Measurements from ENCODE around the gene HELQ. TPM values are rescaled to one million over a fixed set of nuclear protein-coding genes. Genes with fewer than 3 reads are reported as not detected.
"Not testable (repeated sequence)": the region's sequence is repeated elsewhere in the genome, so short reads cannot be mapped to it uniquely, and the experiment has no call there.

Gene HELQ
- total RNA-seq, 1 experiment from 2014 or later: 9.7 TPM

DNA sequence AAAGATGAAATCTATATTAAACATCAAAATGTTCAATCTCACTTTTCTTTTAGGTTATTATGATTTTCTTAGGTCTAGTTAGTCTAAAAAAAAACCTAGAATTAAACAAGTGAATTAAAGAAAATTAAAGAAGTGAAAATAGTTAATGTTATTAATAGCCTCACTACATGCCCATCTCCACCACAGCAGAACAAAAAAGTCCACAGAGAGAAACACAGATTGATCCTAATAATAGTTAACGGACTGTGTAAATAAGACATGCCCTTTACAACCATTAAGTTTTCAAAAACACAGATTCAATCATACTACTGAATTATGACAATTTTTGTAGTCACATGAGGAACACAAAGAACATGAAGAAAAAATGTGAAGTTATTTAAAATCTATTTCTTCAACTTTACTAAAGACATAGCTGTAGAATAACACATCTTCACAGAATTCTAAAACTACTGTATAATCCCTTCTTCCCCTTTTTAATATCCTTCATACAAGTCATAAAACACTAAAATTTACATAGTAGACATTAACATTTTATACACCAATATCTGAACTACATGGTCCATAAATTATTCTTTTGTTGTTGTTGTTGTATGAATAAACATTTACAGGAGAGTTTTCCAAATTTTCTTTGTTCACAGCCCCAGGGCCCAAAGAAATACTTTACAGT is 15.3 kb downstream of the HELQ start:
- DNase-seq (ENCODE audit: low spot score): no peak
- in situ Hi-C loops (cut with HindIII; ENCODE audit: low sequenced_read_pairs): no loop called here

DNA sequence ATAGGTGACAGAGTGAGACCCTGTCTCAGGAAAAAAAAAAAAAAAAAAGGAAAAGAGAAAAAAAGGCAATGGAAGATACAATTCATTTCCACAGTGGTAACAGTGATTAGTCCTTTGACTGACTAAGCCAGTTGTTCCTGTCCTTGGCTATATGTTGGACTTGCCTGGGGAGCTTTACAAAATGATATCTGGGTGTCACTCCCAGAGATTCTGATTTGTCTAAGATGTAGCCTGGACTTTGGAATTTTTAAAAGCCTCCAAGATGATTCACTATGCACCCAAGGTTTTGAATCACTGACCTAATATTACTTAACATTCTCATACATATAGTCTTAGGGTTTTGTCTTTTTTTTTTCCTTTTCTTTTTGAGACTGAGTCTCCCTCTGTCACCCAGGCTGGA is 16.9 kb downstream of the HELQ start:
- no peak for DNase-seq (ENCODE audit: low spot score)
- in situ Hi-C loops (cut with HindIII; ENCODE audit: low sequenced_read_pairs): no loop called here

DNA sequence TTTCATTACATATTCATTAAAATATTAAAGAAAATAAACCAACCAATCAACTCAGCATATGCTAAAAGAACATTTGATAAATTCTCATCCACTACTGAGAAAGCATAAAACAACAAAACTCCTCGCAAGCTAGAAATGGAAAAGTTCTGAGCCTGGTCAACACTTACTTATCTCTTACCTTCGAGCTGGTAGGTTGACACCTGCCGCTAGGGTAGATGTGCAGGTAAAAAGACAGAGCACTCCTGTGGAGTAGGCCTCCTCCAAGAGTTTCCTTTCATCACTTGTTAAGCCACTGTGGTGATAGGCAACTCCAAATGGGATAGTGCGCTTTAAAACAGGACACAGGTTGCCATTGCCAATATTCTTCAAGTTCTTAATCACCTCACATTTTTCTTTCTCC is 18.9 kb downstream of the HELQ start:
- DNase-seq (ENCODE audit: low spot score): no peak

GRCh38 chr4:83431200-83431599 is 24.4 kb downstream of the HELQ start:
- no peak for DNase-seq (ENCODE audit: low spot score)
- in situ Hi-C loops (cut with HindIII; ENCODE audit: low sequenced_read_pairs): no loop called here

More for the DNA sequence above, 18.9 kb downstream of the HELQ start:
- in situ Hi-C loops (cut with HindIII; ENCODE audit: low sequenced_read_pairs): no loop called here

- DNase-seq (ENCODE audit: low spot score): no peak
- in situ Hi-C loops (cut with HindIII; ENCODE audit: low sequenced_read_pairs): no loop called here
These were observed 37.4 kb downstream of the HELQ start for GRCh38 chr4:83418211-83418610.

- in situ Hi-C loops (cut with HindIII; ENCODE audit: low sequenced_read_pairs): no loop called here
- DNase-seq (ENCODE audit: low spot score): no peak
These were observed 38.1 kb downstream of the HELQ start for GRCh38 chr4:83417566-83417965.

- in situ Hi-C loops (cut with HindIII; ENCODE audit: low sequenced_read_pairs): no loop called here
- DNase-seq (ENCODE audit: low spot score): no peak
These were observed 41.9 kb downstream of the HELQ start for GRCh38 chr4:83413676-83414075.

DNA sequence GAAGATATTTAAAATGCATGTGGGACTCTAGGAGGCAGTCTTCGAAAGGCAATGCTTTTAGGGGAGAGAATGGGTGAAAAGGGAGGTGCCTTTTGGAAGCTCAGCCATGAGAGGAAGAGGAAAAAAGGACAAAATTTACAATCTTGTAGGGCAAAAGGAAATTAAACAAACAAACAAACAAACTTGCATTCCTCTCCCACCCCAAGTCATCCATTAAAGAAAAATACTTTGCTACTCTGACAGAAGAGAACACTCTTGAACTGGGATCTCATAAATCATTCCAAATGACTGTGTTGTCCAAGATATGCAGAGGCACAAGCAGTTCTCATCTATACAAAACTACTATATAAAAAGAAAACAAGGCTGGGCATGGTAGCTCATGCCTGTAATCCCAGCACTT is 46.7 kb downstream of the HELQ start:
- no peak for DNase-seq (ENCODE audit: low spot score)
- in situ Hi-C loops (cut with HindIII; ENCODE audit: low sequenced_read_pairs): no loop called here

DNA sequence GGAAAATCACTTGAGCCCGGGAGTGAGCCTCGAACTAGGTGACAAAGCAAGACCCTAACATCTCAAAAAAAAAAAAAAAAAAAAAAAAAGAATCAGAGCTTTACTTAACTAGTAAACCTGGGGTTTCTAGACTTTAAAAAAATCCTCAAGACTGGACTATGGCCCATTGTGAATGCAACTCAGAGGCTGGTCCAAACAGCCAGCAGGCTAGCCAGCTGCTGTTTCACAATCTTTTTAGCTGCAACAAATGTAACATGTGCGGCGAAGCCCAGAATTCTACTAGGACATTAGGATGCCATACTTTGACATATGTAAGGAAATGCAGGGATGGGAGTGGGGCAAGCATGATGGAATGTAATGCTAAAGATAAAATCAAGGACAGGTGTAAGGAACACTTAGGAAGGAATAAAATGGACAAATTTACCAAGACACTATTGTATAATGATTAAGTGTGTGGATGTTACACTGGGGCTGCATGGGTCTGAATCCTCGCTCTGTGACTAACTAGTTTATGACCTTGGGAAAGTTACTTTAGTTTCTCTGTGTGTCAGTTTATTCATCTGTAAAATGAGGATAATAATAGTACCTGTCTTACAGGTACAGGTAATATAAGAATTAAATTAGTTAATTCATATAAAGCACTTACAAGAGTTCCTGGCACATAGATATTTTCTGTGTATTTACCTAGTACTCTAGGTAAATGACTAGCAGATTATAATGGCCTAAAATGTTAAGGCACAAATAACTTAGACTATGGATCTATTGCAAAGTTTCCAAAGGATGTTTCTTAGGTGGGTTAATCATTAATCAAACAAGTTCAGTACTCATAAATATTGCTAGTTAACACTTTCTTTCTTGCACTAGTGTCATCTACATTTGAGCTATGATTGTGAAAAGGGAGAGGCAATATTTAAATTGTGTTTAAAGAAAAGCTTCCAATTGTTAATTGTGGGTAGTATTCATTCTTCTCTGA is 49.5 kb downstream of the HELQ start:
- in situ Hi-C loops (cut with HindIII; ENCODE audit: low sequenced_read_pairs): no loop called here
- no peak for DNase-seq (ENCODE audit: low spot score)

GRCh38 chr4:83398158-83398557 is 57.5 kb downstream of the HELQ start:
- in situ Hi-C loops (cut with HindIII; ENCODE audit: low sequenced_read_pairs); DNase-seq (ENCODE audit: low spot score): not testable (repeated sequence)

DNA sequence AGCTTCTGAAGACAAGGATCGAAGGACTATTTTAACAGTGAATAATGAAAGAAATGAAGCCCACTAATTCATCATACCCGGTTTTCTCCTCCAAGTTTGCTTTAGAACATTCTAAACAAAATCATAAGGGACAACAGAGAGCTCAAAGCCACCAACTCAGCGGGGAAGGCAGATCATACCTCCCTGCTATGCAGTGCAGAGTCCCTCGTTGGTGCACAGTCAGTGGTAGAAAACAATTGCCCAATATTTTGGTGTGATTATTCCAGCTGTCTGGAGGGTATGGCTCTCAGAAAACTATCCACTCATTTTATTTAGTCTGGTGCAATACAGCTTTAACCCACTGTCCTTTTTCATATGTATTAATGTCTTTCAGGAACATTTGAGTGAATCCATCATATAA is 61.7 kb downstream of the HELQ start:
- DNase-seq (ENCODE audit: low spot score): no peak
- in situ Hi-C loops (cut with HindIII; ENCODE audit: low sequenced_read_pairs): no loop called here

DNA sequence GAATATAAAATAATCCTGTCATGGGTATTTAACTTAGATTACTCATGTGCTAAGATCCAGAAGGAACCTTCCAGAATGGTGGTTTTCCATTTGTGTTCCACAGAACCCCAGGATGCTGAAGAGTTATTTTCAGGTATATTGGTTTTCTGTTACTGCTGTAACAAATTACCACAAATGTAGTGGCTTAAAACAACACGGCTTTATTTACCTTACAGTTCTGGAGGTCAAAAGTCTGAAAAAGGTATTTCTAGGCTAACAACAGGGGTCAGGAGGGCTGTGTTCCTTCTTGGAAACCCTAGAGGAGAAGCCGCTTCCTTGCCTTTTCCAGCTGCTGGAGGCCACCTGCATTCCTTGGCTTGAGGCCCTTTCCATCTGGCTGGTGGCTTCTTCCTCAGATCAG is 63.1 kb downstream of the HELQ start:
- in situ Hi-C loops (cut with HindIII; ENCODE audit: low sequenced_read_pairs): no loop called here
- no peak for DNase-seq (ENCODE audit: low spot score)

- in situ Hi-C loops (cut with HindIII; ENCODE audit: low sequenced_read_pairs): no loop called here
- no peak for DNase-seq (ENCODE audit: low spot score)
These were observed 64.7 kb downstream of the HELQ start for GRCh38 chr4:83390944-83391343.

- DNase-seq (ENCODE audit: low spot score): no peak
- in situ Hi-C loops (cut with HindIII; ENCODE audit: low sequenced_read_pairs): no loop called here
These were observed 65.7 kb downstream of the HELQ start for GRCh38 chr4:83389756-83390505.

DNA sequence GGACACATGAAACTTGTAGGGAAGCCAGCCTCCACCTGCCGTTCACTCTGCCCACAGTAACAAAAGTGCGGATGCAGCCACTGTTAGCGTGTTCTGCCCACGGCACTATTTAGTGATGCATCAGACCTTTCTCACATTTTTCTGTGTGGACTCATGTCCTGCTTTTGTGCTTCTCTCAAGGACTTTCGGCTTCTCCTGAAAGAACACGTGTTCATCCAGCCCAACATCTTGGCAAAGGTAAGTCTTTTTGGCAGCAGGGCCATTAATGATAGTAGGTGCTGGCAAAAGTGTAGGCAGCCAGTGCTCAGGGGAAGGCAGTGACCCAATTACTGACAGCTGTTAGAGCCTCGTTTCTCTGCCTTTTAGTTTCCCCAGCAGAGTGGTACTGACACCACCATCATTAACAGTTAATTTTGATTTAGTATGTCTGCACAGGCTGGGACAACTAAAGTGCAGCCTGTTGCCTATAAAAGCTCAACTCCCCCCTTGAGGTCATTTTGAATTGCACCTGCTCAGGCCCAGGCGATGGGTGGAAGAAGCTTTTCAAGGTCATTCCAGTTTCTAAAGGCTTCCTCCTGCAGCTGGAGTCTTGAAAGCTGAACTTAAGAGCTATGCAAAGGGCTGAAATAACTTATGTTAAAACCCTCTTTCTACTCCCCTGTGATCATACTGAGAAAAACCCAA is 66.4 kb downstream of the HELQ start:
- no peak for DNase-seq (ENCODE audit: low spot score)
- in situ Hi-C loops (cut with HindIII; ENCODE audit: low sequenced_read_pairs): no loop called here

DNA sequence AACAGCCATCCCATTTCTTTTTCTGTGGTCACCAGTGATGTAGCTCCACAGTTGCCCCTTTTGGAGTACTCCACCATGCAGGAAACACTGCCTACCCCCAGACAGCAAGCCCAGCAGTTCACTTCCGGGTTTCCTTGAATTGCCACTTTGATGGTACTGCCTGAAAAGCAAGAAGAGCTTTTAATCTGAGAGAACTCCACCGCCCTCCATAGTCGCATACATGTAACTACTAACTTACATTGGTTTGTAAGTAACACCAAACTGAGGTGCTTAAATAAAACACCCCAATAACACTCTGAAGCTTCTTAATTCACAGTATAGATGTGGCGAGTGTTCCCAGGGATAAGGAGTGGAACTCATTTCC is 67.3 kb downstream of the HELQ start:
- no peak for DNase-seq (ENCODE audit: low spot score)
- in situ Hi-C loops (cut with HindIII; ENCODE audit: low sequenced_read_pairs): no loop called here

DNA sequence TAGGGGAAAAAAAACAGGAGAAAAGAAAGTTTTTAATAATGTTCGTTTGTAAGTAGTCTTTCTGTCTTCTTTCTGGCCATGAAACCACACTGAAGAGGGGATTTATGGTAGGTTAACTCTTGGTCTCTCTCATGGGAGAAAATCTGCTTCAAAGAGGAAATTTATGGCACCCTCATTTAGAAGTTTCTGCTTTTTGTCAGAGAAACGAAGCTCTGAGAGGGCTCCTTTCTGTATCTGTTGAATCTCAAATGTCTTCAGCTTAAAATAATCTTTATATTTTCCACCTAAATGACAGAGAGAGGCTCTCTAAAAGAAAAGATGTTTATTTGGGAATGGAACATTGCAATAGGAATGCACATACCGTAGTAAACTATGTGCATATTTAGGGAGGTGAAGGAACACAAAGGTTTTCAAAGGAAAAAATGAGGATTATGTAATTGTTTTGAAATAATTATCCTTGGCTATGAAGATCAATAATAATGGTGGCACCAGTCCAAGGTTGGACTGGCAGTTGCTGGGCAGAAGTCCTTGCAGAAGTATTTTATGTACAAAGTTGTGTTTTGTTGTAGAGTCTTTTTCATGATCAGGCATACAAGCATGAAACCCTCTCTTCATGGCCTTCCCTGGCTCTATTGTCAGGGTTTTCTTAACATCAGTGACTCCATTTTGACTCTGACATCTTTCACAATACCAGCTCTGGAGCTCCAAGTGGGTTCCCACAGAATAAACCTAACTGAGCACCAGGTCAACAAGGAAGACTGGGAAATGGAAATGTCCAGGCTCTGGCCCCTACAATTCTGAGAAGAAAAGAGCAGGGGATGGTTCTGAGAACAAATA is 67.9 kb downstream of the HELQ start:
- no peak for DNase-seq (ENCODE audit: low spot score)
- in situ Hi-C loops (cut with HindIII; ENCODE audit: low sequenced_read_pairs): no loop called here

DNA sequence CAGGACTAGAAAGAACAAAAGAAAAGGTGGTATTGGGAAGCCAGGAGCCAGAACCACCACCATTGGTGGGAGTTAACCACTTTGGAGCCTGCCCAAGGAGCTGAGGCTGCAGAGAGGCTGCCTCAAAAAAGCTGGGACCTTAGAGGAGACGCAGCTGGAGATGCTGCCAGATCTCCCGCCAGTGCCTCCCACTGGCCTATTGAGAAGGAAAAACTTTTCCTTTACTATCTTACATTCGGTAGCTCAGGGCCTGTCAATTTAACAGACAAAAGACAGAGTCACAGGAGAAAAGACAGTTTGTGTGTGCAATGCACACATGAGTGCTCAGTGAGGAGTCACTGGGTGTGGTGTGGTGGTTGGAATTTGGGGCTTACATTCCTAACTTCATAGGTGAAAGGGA is 68.6 kb downstream of the HELQ start:
- in situ Hi-C loops (cut with HindIII; ENCODE audit: low sequenced_read_pairs): no loop called here

DNA sequence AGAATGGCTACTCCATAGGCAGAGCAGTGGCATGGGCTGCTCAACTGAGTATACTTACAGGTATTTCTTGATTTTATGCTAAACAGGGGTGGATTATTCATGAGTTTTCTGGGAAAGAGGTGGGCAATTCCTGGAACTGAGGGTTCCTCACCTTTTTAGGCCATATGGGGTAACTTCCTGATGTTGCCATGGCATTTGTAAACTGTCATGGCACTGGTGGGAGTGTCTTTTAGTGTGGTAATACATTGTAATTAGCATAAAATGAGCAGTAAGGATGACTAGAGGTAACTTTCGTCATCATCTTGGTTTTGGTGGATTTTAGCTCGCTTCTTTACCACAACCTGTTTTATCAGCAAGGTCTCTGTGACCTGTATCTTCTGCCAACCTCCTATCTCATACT is 72.8 kb downstream of the HELQ start:
- in situ Hi-C loops (cut with HindIII; ENCODE audit: low sequenced_read_pairs): no loop called here
- DNase-seq (ENCODE audit: low spot score): no peak

More for the DNA sequence above, 68.6 kb downstream of the HELQ start:
- no peak for DNase-seq (ENCODE audit: low spot score)

Data from G401 (cell line).